SU-DHL-6 (cell line): ENCODE results near the gene ELP1.

Source experiments
- CTCF ChIP-seq: fragments of 200-600 bp; sonication (generic); IDR thresholded peaks from one replicate; pipeline ENCODE4 v1.5.1; 2017; ENCODE audit warnings: antibody characterized with exemption, mild to moderate bottlenecking, low read length, moderate library complexity; ENCODE audit not compliant: insufficient read depth, poor library complexity, severe bottlenecking
- EZH2phosphoT487 ChIP-seq: fragments of 200-600 bp; sonication (generic), shearing (Covaris generic); conservative IDR thresholded peaks from 2 replicates; pipeline ENCODE4 v1.6.1; 2018; ENCODE audit warnings: mild to moderate bottlenecking, antibody characterized with exemption, low read length, moderate library complexity, mixed read lengths

GRCh38 chr9:108910402-108910801 is 23.5 kb downstream of the ELP1 start:
- no peak for TF ChIP-seq CTCF
- TF ChIP-seq EZH2phosphoT487: no peak
